CD4-positive, alpha-beta memory T cell (primary cell): ENCODE results near the gene RNF168. TPM values are rescaled to one million over a fixed set of nuclear protein-coding genes. Genes with fewer than 3 reads are reported as not detected.
"Not testable (repeated sequence)": the region's sequence is repeated elsewhere in the genome, so short reads cannot be mapped to it uniquely, and the experiment has no call there.

Source experiments
- CTCF ChIA-PET: fragments of 350-600 bp; sonication (Branson Sonifier 250); formaldehyde crosslinking; loops from one replicate; lab custom pipeline; 2021; ENCODE audit warnings: inconsistent platforms; ENCODE audit not compliant: partially characterized antibody; lab: Charles Lee
- POLR2A ChIA-PET: fragments of 350-600 bp; sonication (Branson Sonifier 250); formaldehyde crosslinking; loops from one replicate; lab custom pipeline; 2021; ENCODE audit not compliant: partially characterized antibody; lab: Charles Lee
- DNase-seq, 5 donors: peaks; one replicate each; pipeline versions ENCODE4 v3.0.0 to v3.0.0-alpha.2; 2020 to 2022; ENCODE audit warnings: mixed read lengths in 1 of 5
- H3K27ac ChIP-seq: one replicate; pipeline ENCODE4 v1.7.0; 2013; ENCODE audit warnings: low read depth, low read length
- H3K27me3 ChIP-seq: 2 replicates; pipeline ENCODE4 v1.7.0; 2013; ENCODE audit warnings: mild to moderate bottlenecking, low read length, moderate library complexity; ENCODE audit not compliant: insufficient read depth
- H3K36me3 ChIP-seq: 2 replicates; pipeline ENCODE4 v1.7.0; 2013; ENCODE audit warnings: mild to moderate bottlenecking, low read length, moderate library complexity; ENCODE audit not compliant: insufficient read depth
- H3K4me1 ChIP-seq: 2 replicates; pipeline ENCODE4 v1.7.0; 2013; ENCODE audit warnings: mild to moderate bottlenecking, low read length, moderate library complexity; ENCODE audit not compliant: insufficient read depth
- H3K4me3 ChIP-seq, 2 donors: one replicate each; pipeline ENCODE4 v1.7.0; 2013; ENCODE audit warnings: low read length in 2 of 2, mild to moderate bottlenecking in 1 of 2
- H3K9me3 ChIP-seq, 2 donors: one replicate each; pipeline ENCODE4 v1.7.0; 2013; ENCODE audit warnings: low read length in 2 of 2, control low read depth in 1 of 2; ENCODE audit not compliant: control insufficient read depth in 1 of 2
- H3K27ac Mint-ChIP-seq, 7 donors: one replicate each; pipeline ENCODE4 v1.8.0; 2020 to 2021; ENCODE audit warnings: mixed read lengths in 7 of 7, mild to moderate bottlenecking in 6 of 7, inconsistent platforms in 3 of 7, moderate library complexity in 3 of 7
- H3K27me3 Mint-ChIP-seq, 2 donors: one replicate each; pipeline ENCODE4 v1.8.0; 2020 to 2021; ENCODE audit warnings: mixed read lengths in 2 of 2
- H3K36me3 Mint-ChIP-seq, 2 donors: one replicate each; pipeline ENCODE4 v1.8.0; 2020 to 2021; ENCODE audit warnings: mixed read lengths in 2 of 2, inconsistent platforms in 1 of 2, mild to moderate bottlenecking in 1 of 2
- H3K4me1 Mint-ChIP-seq, 4 donors: one replicate each; pipeline ENCODE4 v1.8.0; 2020 to 2021; ENCODE audit warnings: mixed read lengths in 4 of 4, mild to moderate bottlenecking in 1 of 4
- H3K4me3 Mint-ChIP-seq, 8 donors: one replicate each; pipeline ENCODE4 v1.8.0; 2020 to 2021; ENCODE audit warnings: mixed read lengths in 8 of 8, mild to moderate bottlenecking in 7 of 8, moderate library complexity in 6 of 8, inconsistent platforms in 3 of 8
- H3K9me3 Mint-ChIP-seq, 8 donors: one replicate each; pipeline ENCODE4 v1.8.0; 2020 to 2021; ENCODE audit warnings: mixed read lengths in 8 of 8, mild to moderate bottlenecking in 5 of 8, inconsistent platforms in 3 of 8, moderate library complexity in 1 of 8
- intact Hi-C: fragments of 100-400 bp; cut with micrococcal nuclease; formaldehyde crosslinking; loops from one replicate; pipeline ENCODE4 v1.15.1; 2023
- polyA plus RNA-seq, 2 donors: library from polyadenylated mRNA; unstranded; fragments of 300-500 nt; fragmentation: Illumina TruSeq; gene quantifications; one replicate each; pipeline ENCODE4 v1.2.3, GENCODE V29; 2021
- total RNA-seq, 2 experiments: library from RNA; stranded (reverse); gene quantifications; one replicate each; pipeline ENCODE4 v1.2.3, GENCODE V29; 2021

Gene RNF168, protein sequence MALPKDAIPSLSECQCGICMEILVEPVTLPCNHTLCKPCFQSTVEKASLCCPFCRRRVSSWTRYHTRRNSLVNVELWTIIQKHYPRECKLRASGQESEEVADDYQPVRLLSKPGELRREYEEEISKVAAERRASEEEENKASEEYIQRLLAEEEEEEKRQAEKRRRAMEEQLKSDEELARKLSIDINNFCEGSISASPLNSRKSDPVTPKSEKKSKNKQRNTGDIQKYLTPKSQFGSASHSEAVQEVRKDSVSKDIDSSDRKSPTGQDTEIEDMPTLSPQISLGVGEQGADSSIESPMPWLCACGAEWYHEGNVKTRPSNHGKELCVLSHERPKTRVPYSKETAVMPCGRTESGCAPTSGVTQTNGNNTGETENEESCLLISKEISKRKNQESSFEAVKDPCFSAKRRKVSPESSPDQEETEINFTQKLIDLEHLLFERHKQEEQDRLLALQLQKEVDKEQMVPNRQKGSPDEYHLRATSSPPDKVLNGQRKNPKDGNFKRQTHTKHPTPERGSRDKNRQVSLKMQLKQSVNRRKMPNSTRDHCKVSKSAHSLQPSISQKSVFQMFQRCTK
- 10 to 100 TPM; 74.5 to 76.4 TPM for total RNA-seq
- 10 to 100 TPM in 1 of 2 donors, 1 to 10 TPM in 1; 6.0 to 14.2 TPM for polyA plus RNA-seq

DNA sequence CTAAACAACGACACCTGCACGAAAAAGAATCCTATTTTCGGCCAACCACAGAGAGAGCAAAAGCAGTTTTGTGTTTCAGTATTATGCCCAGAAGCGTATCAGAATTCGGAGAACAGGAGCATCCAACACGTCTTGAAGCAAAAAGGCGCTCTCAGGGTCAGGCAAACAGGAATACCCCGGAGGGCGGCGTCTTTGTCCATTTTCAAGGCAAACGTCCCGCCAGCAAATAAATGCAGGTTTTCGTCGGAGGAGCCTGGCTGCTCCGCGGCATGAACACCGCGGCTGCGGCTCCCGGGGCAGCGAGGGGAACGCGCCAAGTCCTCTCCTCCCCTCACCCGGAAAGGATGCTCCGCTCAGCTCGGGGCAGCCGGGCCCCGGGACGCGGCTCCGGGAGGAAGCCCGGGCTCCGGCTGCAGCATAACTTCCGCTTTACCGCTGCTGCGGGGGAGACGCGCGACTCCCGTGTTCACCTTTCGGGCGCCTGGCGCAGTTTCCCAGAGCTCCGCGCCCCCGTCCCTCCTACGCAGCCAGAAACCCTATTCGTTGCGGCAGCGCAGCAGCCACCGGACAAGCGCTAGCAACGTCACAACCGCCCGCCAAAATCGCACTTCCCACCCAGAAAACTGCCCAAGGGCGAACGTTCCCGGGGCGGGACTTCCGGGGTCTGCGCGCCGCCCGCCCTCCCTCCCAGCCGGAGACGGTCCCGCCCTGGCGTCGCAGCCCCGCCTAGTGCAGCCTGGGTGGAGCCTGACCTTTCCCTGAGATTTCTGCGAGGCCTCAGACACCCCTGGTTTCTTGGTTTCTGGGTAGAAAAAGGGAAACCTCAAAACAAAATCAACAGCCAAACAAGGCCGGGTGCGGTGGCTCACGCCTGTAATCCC is at the start of gene RNF168:
TSS of gene RNF168 (minus strand) at position 573 of the 881 bp plus-strand sequence. CDS start 595 bp downstream, outside the sequence.
- Histone ChIP-seq H3K36me3 (no peaks in the 10 kb centered on the region), H3K9me3 (peaks cover 0 to 7% of the 10 kb centered on the region in 2 donors), H3K4me3 (peak within 1 kb of the TSS; percentile 70 to 79), H3K4me1 (peaks cover 21% of the 10 kb centered on the region), H3K27ac (peak within 1 kb of the TSS; percentile 81), H3K27me3 (no peaks in the 10 kb centered on the region)
- Mint-ChIP-seq H3K36me3 (peaks cover 9 to 29% of the 10 kb centered on the region in 2 donors), H3K4me1 (peaks cover 23 to 50% (median 33%) of the 10 kb centered on the region in 4 donors), H3K27ac (peak within 1 kb of the TSS; percentile 94 to 99 (median 98)), H3K4me3 (peak within 1 kb of the TSS; percentile 97 to 100 (median 98)), H3K27me3 (no peaks in the 10 kb centered on the region), H3K9me3 (peaks cover 0 to 7% (median 2%) of the 10 kb centered on the region in 8 donors)
- CTCF ChIA-PET: interaction anchor here (0.6 to 3.1 kb wide), 6 partner anchors 13 to 296 kb away, joined by 3 to 14 read pairs (median 3); no protein-coding TSS in a partner anchor
- peak; percentile 78 to 90 (median 82) for DNase-seq
- POLR2A ChIA-PET: interaction anchor here (0.7 to 4.5 kb wide), 10 partner anchors 11 to 236 kb away, joined by 3 to 29 read pairs (median 4); partner anchors contain the start of genes CEP19, DYNLT2B, FBXO45 and PAK2
- intact Hi-C loops: loop anchor here (1.0 to 5.0 kb wide), 4 partner anchors 25 to 421 kb away; partner anchors contain the start of genes DYNLT2B, TFRC and UBXN7

DNA sequence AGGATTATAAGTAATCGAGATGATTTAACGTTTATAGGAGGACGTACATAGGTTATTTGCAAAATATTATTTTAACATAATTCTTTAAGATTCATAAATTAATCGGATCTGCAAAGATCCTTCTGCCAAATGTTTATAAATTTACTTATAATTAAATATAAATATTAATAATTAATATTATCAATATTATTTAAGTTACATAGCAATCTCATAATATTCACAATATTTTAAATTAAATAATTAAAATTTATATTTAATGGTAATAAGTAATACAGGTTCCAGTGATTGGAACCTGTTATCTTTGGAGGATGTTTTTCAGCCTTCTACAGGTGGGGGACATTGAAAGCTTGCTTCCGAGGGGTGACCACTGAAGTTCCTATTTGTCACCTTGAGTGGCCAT is 48.7 kb upstream of the RNF168 start:
- Mint-ChIP-seq H3K36me3 (peaks cover 14 to 25% of the 10 kb centered on the region in 2 donors), H3K27ac (no peak overlapping the region), H3K27me3 (no peaks in the 10 kb centered on the region), H3K9me3 (peaks cover 0 to 17% (median 11%) of the 10 kb centered on the region in 8 donors), H3K4me1 (peaks cover 3 to 5% (median 5%) of the 10 kb centered on the region in 4 donors), H3K4me3 (no peak overlapping the region)
- DNase-seq: no peak
- Histone ChIP-seq H3K36me3 (no peaks in the 10 kb centered on the region), H3K4me1 (no peaks in the 10 kb centered on the region), H3K4me3 (no peak overlapping the region), H3K9me3 (no peaks in the 10 kb centered on the region), H3K27me3 (no peaks in the 10 kb centered on the region), H3K27ac (no peak overlapping the region)
- ChIA-PET POLR2A (no interaction called here), CTCF (no interaction called here)
- intact Hi-C loops: no loop called here

DNA sequence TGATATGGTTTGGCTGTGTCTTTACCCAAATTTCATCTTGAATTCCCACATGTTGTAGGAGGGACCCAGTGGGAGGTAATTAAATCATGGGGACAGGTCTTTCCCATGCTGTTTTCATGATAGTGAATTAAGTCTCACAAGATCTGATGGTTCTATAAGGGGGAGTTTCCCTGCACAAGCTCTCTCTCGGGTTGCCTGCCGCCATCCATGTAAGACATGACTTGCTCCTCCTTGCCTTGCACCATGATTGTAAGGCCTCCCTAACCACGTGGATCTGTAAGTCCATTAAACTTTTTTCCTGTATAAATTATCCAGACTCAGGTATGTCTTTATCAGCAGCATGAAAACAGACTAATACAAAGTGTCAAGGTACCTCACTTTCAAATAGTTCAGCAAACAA is 46.6 kb upstream of the RNF168 start:
- Mint-ChIP-seq H3K36me3 (peaks cover 10 to 14% of the 10 kb centered on the region in 2 donors), H3K9me3 (peaks cover 0 to 17% (median 11%) of the 10 kb centered on the region in 8 donors)
- H3K27ac ChIP-seq, intact Hi-C loops, H3K27ac Mint-ChIP-seq, DNase-seq, H3K27me3 Mint-ChIP-seq, CTCF ChIA-PET, H3K4me3 Mint-ChIP-seq, H3K4me3 ChIP-seq, H3K27me3 ChIP-seq, POLR2A ChIA-PET, H3K4me1 Mint-ChIP-seq, H3K9me3 ChIP-seq, H3K36me3 ChIP-seq, H3K4me1 ChIP-seq: not testable (repeated sequence)

DNA sequence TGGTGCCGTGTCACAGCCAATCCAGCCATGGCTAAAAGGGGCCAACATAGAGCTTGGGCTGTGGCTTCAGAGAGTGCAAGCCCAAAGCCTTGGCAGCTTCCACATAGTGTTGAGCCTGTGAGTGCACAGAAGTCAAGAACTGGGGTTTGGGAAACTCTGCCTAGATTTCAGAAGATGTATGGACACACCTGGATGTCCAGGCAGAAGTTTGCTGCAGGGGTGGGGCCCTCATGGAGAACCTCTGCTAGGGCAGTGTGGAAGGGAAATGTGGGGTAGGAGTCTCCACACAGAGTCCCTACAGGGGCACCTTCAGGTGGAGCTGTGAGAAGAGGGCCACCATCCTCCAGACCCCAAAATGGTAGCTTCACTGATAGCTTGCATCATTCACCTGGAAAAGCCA is 45.7 kb upstream of the RNF168 start:
- H3K4me3 ChIP-seq, H3K4me3 Mint-ChIP-seq, H3K4me1 ChIP-seq, H3K27me3 ChIP-seq, POLR2A ChIA-PET, H3K36me3 Mint-ChIP-seq, H3K9me3 ChIP-seq, H3K27ac Mint-ChIP-seq, H3K4me1 Mint-ChIP-seq, H3K27me3 Mint-ChIP-seq, DNase-seq, CTCF ChIA-PET, intact Hi-C loops, H3K36me3 ChIP-seq, H3K27ac ChIP-seq: not testable (repeated sequence)
- H3K9me3 Mint-ChIP-seq: peaks cover 0 to 17% (median 11%) of the 10 kb centered on the region in 8 donors

DNA sequence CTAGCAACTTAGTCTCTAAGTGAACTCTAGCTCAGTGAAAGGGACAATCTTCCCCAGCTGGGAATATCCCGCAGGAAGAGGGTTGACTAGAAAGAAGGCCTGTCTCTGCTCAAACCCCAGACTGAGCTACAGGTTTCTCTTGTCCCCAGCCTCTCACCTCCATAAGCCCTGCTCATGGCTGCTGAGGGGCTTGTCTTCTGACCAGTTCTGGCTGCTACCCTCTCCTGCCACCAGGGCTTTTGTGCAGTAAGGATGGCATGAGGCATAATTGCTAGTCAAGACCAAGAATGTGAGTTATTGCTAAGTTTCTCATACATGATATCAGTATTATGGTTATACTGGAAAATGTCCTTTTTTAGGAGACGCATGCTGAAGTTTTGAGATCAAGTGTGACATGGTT is 43.5 kb upstream of the RNF168 start:
- H3K4me1 Mint-ChIP-seq: no peaks in the 10 kb centered on the region
- Histone ChIP-seq H3K4me1 (no peaks in the 10 kb centered on the region), H3K36me3 (no peaks in the 10 kb centered on the region), H3K27ac (no peak overlapping the region), H3K27me3 (no peaks in the 10 kb centered on the region), H3K9me3 (no peaks in the 10 kb centered on the region), H3K4me3 (no peak overlapping the region)
- POLR2A ChIA-PET: no interaction called here
- no peaks in the 10 kb centered on the region for H3K27me3 Mint-ChIP-seq
- intact Hi-C loops: no loop called here
- H3K4me3 Mint-ChIP-seq: no peak overlapping the region
- DNase-seq: no peak
- H3K36me3 Mint-ChIP-seq: peaks cover 0 to 4% of the 10 kb centered on the region in 2 donors
- no peak overlapping the region for H3K27ac Mint-ChIP-seq
- CTCF ChIA-PET: interaction anchor here (0.5 to 1.5 kb wide), 3 partner anchors 18 to 138 kb away, joined by 3 to 4 read pairs (median 3); no protein-coding TSS in a partner anchor
- peaks cover 0 to 17% (median 11%) of the 10 kb centered on the region in 8 donors for H3K9me3 Mint-ChIP-seq

DNA sequence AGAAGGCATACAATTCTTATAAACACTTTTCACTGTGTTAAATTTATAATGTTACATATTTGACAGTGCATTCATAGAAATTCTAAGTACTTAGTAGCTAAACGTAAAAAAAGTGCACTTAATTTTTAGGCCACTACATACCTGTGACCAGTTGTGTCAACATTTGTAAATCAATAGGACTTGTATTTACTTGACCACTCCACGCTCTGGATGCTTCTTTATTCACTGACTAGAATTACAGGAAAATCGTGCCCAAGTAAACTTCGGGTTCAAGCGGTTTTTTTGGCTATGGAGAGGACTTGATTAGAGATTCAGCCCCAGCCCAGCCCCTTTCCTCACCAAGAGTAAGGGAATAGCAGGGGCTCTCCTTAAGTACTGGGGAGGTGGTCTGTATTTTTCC is 43.0 kb upstream of the RNF168 start:
- intact Hi-C loops: no loop called here
- Histone ChIP-seq H3K4me3 (no peak overlapping the region), H3K27ac (no peak overlapping the region), H3K4me1 (no peaks in the 10 kb centered on the region), H3K27me3 (no peaks in the 10 kb centered on the region), H3K9me3 (no peaks in the 10 kb centered on the region), H3K36me3 (no peaks in the 10 kb centered on the region)
- Mint-ChIP-seq H3K36me3 (peaks cover 0 to 4% of the 10 kb centered on the region in 2 donors), H3K27me3 (no peaks in the 10 kb centered on the region), H3K27ac (no peak overlapping the region), H3K4me1 (no peaks in the 10 kb centered on the region), H3K4me3 (no peak overlapping the region), H3K9me3 (peaks cover 0 to 17% (median 11%) of the 10 kb centered on the region in 8 donors)
- ChIA-PET POLR2A (no interaction called here), CTCF (interaction anchor here (0.5 to 1.5 kb wide), 3 partner anchors 18 to 139 kb away, joined by 3 to 4 read pairs (median 3); no protein-coding TSS in a partner anchor)
- DNase-seq: no peak
